Measurements from ENCODE around the gene GRK4.

Gene GRK4

GRCh38 chr4:3017504-3017903, 54.1 kb downstream of the GRK4 start:
- no peak for FAIRE-seq

GRCh38 chr4:3019145-3019846, 55.9 kb downstream of the GRK4 start:
- FAIRE-seq, result no peak

- FAIRE-seq, result no peak
Measured at GRCh38 chr4:3021127-3021526, 57.8 kb downstream of the GRK4 start.

GRCh38 chr4:3021627-3022026, 58.3 kb downstream of the GRK4 start:
- FAIRE-seq, result no peak

- FAIRE-seq, result no peak
Measured at GRCh38 chr4:3022112-3022511, 58.7 kb downstream of the GRK4 start.

GRCh38 chr4:3022651-3023050, 59.3 kb downstream of the GRK4 start:
- no peak for FAIRE-seq

- no peak for FAIRE-seq
Measured at GRCh38 chr4:3025881-3026280, 62.5 kb downstream of the GRK4 start.

- FAIRE-seq, result no peak
Measured at GRCh38 chr4:3026540-3026939, 63.2 kb downstream of the GRK4 start.

- FAIRE-seq, result no peak
Measured at GRCh38 chr4:3029464-3029863, 66.1 kb downstream of the GRK4 start.

GRCh38 chr4:3030566-3031356, 67.4 kb downstream of the GRK4 start:
- FAIRE-seq, result no peak

GRCh38 chr4:3031357-3032082, 68.1 kb downstream of the GRK4 start:
- no peak for FAIRE-seq

- FAIRE-seq, result no peak
Measured at GRCh38 chr4:3034231-3034630, 70.9 kb downstream of the GRK4 start.

GRCh38 chr4:3035249-3035648, 71.9 kb downstream of the GRK4 start:
- FAIRE-seq, result no peak

- no peak for FAIRE-seq
Measured at GRCh38 chr4:3035674-3036073, 72.3 kb downstream of the GRK4 start.

GRCh38 chr4:3036131-3036952, 73.0 kb downstream of the GRK4 start:
- FAIRE-seq, result no peak

- FAIRE-seq, result no peak
Measured at GRCh38 chr4:3037957-3038461, 74.6 kb downstream of the GRK4 start.

- FAIRE-seq, result no peak
Measured at GRCh38 chr4:3039706-3040366, 76.5 kb downstream of the GRK4 start.

GRCh38 chr4:3040452-3041191, 77.3 kb downstream of the GRK4 start:
- FAIRE-seq, result no peak

- no peak for FAIRE-seq
Measured at GRCh38 chr4:3041192-3042142, 78.1 kb downstream of the GRK4 start.

- FAIRE-seq, result no peak
Measured at GRCh38 chr4:3042226-3042625, 78.9 kb downstream of the GRK4 start.
